Lung (tissue), 12 donors: Measurements from ENCODE around the gene EHD4. TPM values are rescaled to one million over a fixed set of nuclear protein-coding genes. Genes with fewer than 3 reads are reported as not detected.
A peak's percentile ranks its signal among the peaks of the same experiment; 100 is the strongest.

Experiments
- ATAC-seq: fragments of 200-7000 bp; cut with Tn5 transposase; one replicate; pipeline ENCODE4 v1.9.1; 2020; ENCODE audit warnings: moderate number of reproducible peaks; ENCODE audit not compliant: insufficient read depth, low FRiP score
- DNase-seq, 3 donors: peaks; one replicate each; pipeline ENCODE4 v3.0.0-alpha.2; 2013 to 2017
- H3K27ac ChIP-seq, 2 donors: one replicate each; pipeline ENCODE4 v1.5.1; 2013; ENCODE audit warnings: mild to moderate bottlenecking in 2 of 2, moderate library complexity in 2 of 2, control low read depth in 1 of 2, inconsistent platforms in 1 of 2, low read depth in 1 of 2, low read length in 1 of 2
- H3K27me3 ChIP-seq, 3 donors: one replicate each; pipeline ENCODE4 v1.5.1; 2013; ENCODE audit warnings: low read length in 2 of 3; ENCODE audit not compliant: control insufficient read depth in 3 of 3, insufficient read depth in 3 of 3
- H3K36me3 ChIP-seq, 4 donors: one replicate each; pipeline ENCODE4 v1.5.1; 2013; ENCODE audit warnings: low read length in 4 of 4, mild to moderate bottlenecking in 1 of 4, moderate library complexity in 1 of 4; ENCODE audit not compliant: control insufficient read depth in 4 of 4, insufficient read depth in 4 of 4
- H3K4me1 ChIP-seq, 5 donors: one replicate each; pipeline ENCODE4 v1.5.1; 2013; ENCODE audit warnings: low read length in 5 of 5, mild to moderate bottlenecking in 2 of 5, moderate library complexity in 1 of 5; ENCODE audit not compliant: control insufficient read depth in 5 of 5, insufficient read depth in 5 of 5
- H3K4me3 ChIP-seq: one replicate; pipeline ENCODE4 v1.5.1; 2013; ENCODE audit warnings: mild to moderate bottlenecking, control low read depth, moderate library complexity
- H3K9ac ChIP-seq, 2 donors: one replicate each; pipeline ENCODE4 v1.5.1; 2013; ENCODE audit warnings: low read length in 2 of 2, control low read depth in 1 of 2; ENCODE audit not compliant: insufficient read depth in 1 of 2
- H3K9me3 ChIP-seq, 4 donors: one replicate each; pipeline ENCODE4 v1.5.1; 2013; ENCODE audit warnings: low read length in 3 of 4, mild to moderate bottlenecking in 1 of 4, moderate library complexity in 1 of 4; ENCODE audit not compliant: control insufficient read depth in 4 of 4, insufficient read depth in 3 of 4
- WGBS, 2 donors: extraction: QIAGEN DNeasy Blood & Tissue Kit; methylation state at CpG; one replicate each; pipeline ENCODE4 v1.1.7; 2013; 5-methylcytosine and 5-hydroxymethylcytosine counted together
- polyA plus RNA-seq, 2 donors: library from polyadenylated mRNA; stranded (reverse); fragments of 200-250 nt; gene quantifications; one replicate each; pipeline ENCODE4 v1.2.1, GENCODE V29; 2013
- total RNA-seq, 2 donors: library from RNA; depleted of rRNA in 1 of 2; stranded (reverse); fragments of >200 nt in 1 of 2; gene quantifications; one replicate each; pipeline ENCODE4 v1.2.1, GENCODE V29; 2014 to 2021
- TF ChIP-seq, protein P1 (sequence below): IDR thresholded peaks from 2 replicates; pipeline ENCODE4 v1.5.1; 2012; ENCODE audit warnings: mild to moderate bottlenecking; ENCODE audit errors: control extremely low read depth, extremely low read depth
- donor health status: control.
- donor health status: control.
- donor health status: Bipolar disorder and iron deficiency.
- donor health status: healthy.
- donor health status: DM: yes; HTN: yes; CAD: no.

EHD4 gene
- total and polyA plus RNA-seq, 4 donors = 16.4 to 36.3 (median 25.9) TPM

DNA sequence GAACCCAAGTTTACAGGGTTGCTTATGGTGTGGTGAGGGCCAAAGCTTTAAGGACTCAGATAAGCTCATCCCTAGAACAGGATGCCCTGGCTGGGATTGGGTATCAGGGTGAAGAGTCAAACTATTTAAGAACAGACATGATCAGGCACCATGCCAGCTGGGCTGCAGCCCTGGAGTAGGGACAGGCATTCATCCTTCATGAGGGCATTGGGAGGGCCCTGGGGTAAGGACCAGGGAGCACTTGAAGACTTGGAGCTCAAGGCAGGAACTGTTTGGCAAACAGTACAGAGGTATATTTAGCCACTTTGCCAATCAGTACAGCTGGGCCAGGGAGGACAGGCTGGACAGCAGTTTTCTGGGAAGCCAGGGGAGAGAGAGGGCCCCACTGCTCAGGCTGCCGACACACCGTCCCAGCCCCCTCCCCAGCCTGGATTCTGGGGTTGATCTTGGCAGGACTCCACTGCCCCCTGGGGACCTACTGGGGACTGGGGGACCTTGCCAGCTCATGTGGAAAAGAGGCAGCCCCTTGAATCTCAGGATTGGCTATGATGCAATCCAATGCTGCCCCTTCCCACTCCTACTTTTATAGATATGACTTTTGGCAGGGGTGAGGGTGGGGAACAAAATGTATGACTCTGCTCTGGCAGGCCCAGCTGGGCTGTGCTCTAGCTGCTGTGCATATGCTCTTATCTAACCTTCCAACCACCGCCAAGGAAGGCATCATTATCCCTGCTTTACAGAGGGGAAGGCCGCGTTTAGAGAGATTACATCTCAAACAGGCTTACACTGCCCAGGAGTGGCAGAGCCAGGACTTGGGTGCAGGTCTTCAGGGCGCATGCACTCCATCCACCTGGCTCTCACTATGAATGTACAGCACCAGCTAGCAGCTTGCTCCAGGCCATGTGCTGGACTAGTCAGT, 46.2 kb upstream of the EHD4 start:
- no peak for ATAC-seq
- TF ChIP-seq, protein P1, sequence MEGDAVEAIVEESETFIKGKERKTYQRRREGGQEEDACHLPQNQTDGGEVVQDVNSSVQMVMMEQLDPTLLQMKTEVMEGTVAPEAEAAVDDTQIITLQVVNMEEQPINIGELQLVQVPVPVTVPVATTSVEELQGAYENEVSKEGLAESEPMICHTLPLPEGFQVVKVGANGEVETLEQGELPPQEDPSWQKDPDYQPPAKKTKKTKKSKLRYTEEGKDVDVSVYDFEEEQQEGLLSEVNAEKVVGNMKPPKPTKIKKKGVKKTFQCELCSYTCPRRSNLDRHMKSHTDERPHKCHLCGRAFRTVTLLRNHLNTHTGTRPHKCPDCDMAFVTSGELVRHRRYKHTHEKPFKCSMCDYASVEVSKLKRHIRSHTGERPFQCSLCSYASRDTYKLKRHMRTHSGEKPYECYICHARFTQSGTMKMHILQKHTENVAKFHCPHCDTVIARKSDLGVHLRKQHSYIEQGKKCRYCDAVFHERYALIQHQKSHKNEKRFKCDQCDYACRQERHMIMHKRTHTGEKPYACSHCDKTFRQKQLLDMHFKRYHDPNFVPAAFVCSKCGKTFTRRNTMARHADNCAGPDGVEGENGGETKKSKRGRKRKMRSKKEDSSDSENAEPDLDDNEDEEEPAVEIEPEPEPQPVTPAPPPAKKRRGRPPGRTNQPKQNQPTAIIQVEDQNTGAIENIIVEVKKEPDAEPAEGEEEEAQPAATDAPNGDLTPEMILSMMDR = no peak
- Histone ChIP-seq H3K36me3 (no peaks in the 10 kb centered on the region), H3K4me3 (no peak overlapping the region), H3K27ac (no peak overlapping the region), H3K27me3 (no peaks in the 10 kb centered on the region), H3K4me1 (peaks cover 0 to 13% (median 4%) of the 10 kb centered on the region in 5 donors), H3K9me3 (no peaks in the 10 kb centered on the region), H3K9ac (no peak overlapping the region)
- WGBS, 2 donors = 65 to 72% methylated on average over 6 of the region's 6 CpGs
- DNase-seq = peak; percentile 43 to 55 (median 50)

DNA sequence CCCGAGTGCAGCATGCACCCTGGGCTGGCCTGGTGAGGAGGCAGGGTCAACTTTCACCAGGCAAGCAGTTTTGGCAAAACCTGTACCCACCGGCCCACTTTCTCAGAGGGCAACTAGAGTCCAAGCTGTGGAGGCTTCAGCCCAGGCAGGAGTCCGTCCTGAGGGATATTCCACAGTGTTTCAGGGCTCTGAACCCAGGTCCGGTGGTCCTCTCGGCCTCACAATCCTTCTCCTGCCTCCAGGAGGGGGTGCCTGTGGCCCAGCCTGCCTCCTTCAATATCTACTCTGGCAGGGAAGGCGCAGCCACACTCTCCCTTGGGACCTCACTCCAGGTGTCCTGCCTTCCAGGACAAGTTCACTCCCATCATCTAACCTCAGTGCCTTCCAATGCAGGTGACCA, 44.6 kb upstream of the EHD4 start:
- Histone ChIP-seq H3K27ac (no peak overlapping the region), H3K4me3 (no peak overlapping the region), H3K9ac (no peak overlapping the region), H3K36me3 (no peaks in the 10 kb centered on the region), H3K4me1 (peaks cover 0 to 14% (median 6%) of the 10 kb centered on the region in 5 donors), H3K27me3 (no peaks in the 10 kb centered on the region), H3K9me3 (no peaks in the 10 kb centered on the region)
- 86 to 87% methylated on average over 6 of the region's 6 CpGs for WGBS, 2 donors
- DNase-seq (no peak), ATAC-seq (no peak)
- TF ChIP-seq, protein P1 = no peak

DNA sequence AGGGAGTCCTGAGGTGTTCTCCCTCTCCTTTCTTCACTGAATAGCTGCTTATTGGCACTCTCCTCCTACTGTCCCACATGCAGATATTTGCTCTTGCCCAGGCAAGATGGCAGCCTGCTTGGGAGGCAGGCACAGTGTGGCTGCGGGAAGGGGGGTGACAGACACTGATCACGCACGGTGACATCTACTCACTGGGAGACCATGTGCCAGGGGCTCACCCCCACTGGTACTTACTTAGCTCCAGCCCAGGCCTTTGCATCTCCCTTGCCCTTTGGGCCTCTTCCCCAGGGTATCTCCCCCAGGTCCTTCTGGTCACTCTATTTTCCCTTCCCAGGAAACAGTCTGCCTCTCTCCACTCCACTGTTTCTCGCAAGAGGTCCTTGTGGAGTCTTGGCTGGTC, 42.0 kb upstream of the EHD4 start:
- Histone ChIP-seq H3K9ac (no peak overlapping the region), H3K27ac (no peak overlapping the region), H3K4me3 (no peak overlapping the region), H3K4me1 (peaks cover 0 to 14% (median 6%) of the 10 kb centered on the region in 5 donors), H3K27me3 (no peaks in the 10 kb centered on the region), H3K9me3 (no peaks in the 10 kb centered on the region), H3K36me3 (no peaks in the 10 kb centered on the region)
- DNase-seq (no peak), ATAC-seq (no peak)
- WGBS, 2 donors = 92 to 94% methylated on average over 4 of the region's 4 CpGs
- TF ChIP-seq, protein P1 = no peak
